Hepatocyte (in vitro differentiated cells): ENCODE measurements around the gene STAT5A. TPM values are rescaled to one million over a fixed set of nuclear protein-coding genes. Genes with fewer than 3 reads are reported as not detected.

Source experiments
- DNase-seq: peaks from one replicate; pipeline ENCODE4 v3.0.0-alpha.2; 2016; ENCODE audit warnings: low spot score
- H2AFZ ChIP-seq: fragments of 200-600 bp; sonication (generic); 2 replicates; pipeline ENCODE4 v1.6.0; 2016; ENCODE audit warnings: antibody characterized with exemption, mild to moderate bottlenecking
- H3K27ac ChIP-seq: fragments of 200-600 bp; sonication (generic); 2 replicates; pipeline ENCODE4 v1.5.1; 2016; ENCODE audit warnings: mild to moderate bottlenecking
- H3K27me3 ChIP-seq: fragments of 200-600 bp; sonication (generic); 2 replicates; pipeline ENCODE4 v1.6.1; 2016
- H3K36me3 ChIP-seq: fragments of 200-600 bp; sonication (generic); replicated peaks from 2 replicates; pipeline ENCODE4 v1.5.1; 2016; ENCODE audit warnings: low read depth; ENCODE audit not compliant: insufficient read depth
- H3K4me1 ChIP-seq: fragments of 200-600 bp; sonication (generic); 2 replicates; pipeline ENCODE4 v1.5.1; 2016; ENCODE audit warnings: mild to moderate bottlenecking, moderate library complexity; ENCODE audit not compliant: insufficient read depth
- H3K4me2 ChIP-seq: fragments of 200-600 bp; sonication (generic); 2 replicates; pipeline ENCODE4 v1.6.0; 2016
- H3K4me3 ChIP-seq: fragments of 200-600 bp; sonication (generic); 2 replicates; pipeline ENCODE4 v1.5.1; 2016; ENCODE audit warnings: mild to moderate bottlenecking
- H3K79me2 ChIP-seq: fragments of 200-600 bp; sonication (generic); 2 replicates; pipeline ENCODE4 v1.6.0; 2017; ENCODE audit warnings: mild to moderate bottlenecking
- H3K9me2 ChIP-seq: fragments of 200-600 bp; sonication (generic); replicated peaks from 2 replicates; pipeline ENCODE4 v1.6.0; 2017; ENCODE audit warnings: mild to moderate bottlenecking; ENCODE audit not compliant: insufficient read depth
- H3K9me3 ChIP-seq: fragments of 200-600 bp; sonication (generic); 2 replicates; pipeline ENCODE4 v1.5.1; 2016; ENCODE audit warnings: low read depth, mild to moderate bottlenecking
- H4K20me1 ChIP-seq: fragments of 200-600 bp; sonication (generic); 2 replicates; pipeline ENCODE4 v1.6.0; 2016; ENCODE audit warnings: mild to moderate bottlenecking; ENCODE audit not compliant: insufficient read depth, poor library complexity, severe bottlenecking
- CTCF ChIP-seq: fragments of 200-600 bp; sonication (generic); IDR thresholded peaks from 2 replicates; pipeline ENCODE4 v1.5.1; 2016; ENCODE audit warnings: antibody characterized with exemption, mild to moderate bottlenecking; ENCODE audit not compliant: poor library complexity
- EZH2 ChIP-seq: fragments of 200-600 bp; sonication (generic); IDR thresholded peaks from 2 replicates; pipeline ENCODE4 v1.6.1; 2016; ENCODE audit warnings: antibody characterized with exemption, mild to moderate bottlenecking, borderline replicate concordance
- EZH2phosphoT487 ChIP-seq: fragments of 200-600 bp; sonication (generic); IDR thresholded peaks from one replicate; pipeline ENCODE4 v1.6.1; 2018; ENCODE audit warnings: antibody characterized with exemption, mild to moderate bottlenecking, low read depth, moderate library complexity; ENCODE audit not compliant: unreplicated experiment, severe bottlenecking
- WGBS: methylation state at CpG from one replicate; pipeline ENCODE4 v1.1.6; 2016; ENCODE audit warnings: low lambda C conversion rate; ENCODE audit errors: missing lambda C conversion rate; 5-methylcytosine and 5-hydroxymethylcytosine counted together
- polyA plus RNA-seq: library from polyadenylated mRNA; unstranded; fragments of >200 nt; fragmentation: Nextera tagmentation; extraction: Ambion mirVana; gene quantifications from 2 replicates; pipeline ENCODE4 v1.2.1, GENCODE V29; 2016
- total RNA-seq: library from RNA; depleted of rRNA; stranded (reverse); fragments of >200 nt; gene quantifications from 2 replicates; pipeline ENCODE4 v1.2.3, GENCODE V29; 2014

STAT5A gene
- total and polyA plus RNA-seq, 2 experiments from 2014 or later: 5.5 to 6.1 TPM

- Histone ChIP-seq H3K79me2 (no peaks in the 10 kb centered on the region), H3K27me3 (peaks cover 6% of the 10 kb centered on the region), H3K27ac (no peak overlapping the region), H3K4me1 (peaks cover 12% of the 10 kb centered on the region), H4K20me1 (no peaks in the 10 kb centered on the region), H3K36me3 (no peaks in the 10 kb centered on the region), H3K4me3 (no peak overlapping the region), H3K9me3 (no peaks in the 10 kb centered on the region), H2AFZ (no peak overlapping the region), H3K9me2 (no peaks in the 10 kb centered on the region), H3K4me2 (no peak overlapping the region)
- WGBS: 93% methylated on average over 9 of the region's 9 CpGs
- no peak for DNase-seq
- no peak for TF ChIP-seq CTCF
- no peak for TF ChIP-seq EZH2
- no peak for TF ChIP-seq EZH2phosphoT487
Observed at GRCh38 chr17:42289611-42290181, 1.4 kb downstream of the STAT5A start.

DNA sequence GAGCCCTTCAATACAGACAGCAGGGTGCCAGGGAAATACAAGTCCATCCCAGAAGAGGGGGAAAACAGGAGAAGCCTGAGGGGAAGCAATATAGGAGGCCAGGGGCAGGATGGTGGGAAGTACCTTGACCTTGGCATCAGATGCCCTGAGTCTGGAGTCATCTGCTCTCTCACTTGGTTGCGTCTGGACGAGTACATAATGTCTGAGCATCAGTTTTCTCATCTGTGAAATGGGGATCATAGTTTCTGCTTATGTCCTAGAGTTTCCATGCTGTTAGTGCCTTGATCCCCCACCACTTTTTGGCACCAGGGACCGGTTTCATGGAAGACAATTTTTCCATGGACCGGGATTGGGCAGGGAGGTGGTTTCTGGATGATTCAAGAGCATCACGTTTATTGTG, 2.3 kb downstream of the STAT5A start:
- Histone ChIP-seq H3K36me3 (no peaks in the 10 kb centered on the region), H3K4me2 (no peak overlapping the region), H3K4me1 (peaks cover 12% of the 10 kb centered on the region), H3K9me2 (no peaks in the 10 kb centered on the region), H3K27ac (no peak overlapping the region), H2AFZ (no peak overlapping the region), H3K9me3 (no peaks in the 10 kb centered on the region), H3K4me3 (no peak overlapping the region), H4K20me1 (no peaks in the 10 kb centered on the region), H3K79me2 (no peaks in the 10 kb centered on the region), H3K27me3 (peaks cover 6% of the 10 kb centered on the region)
- TF ChIP-seq EZH2: no peak
- TF ChIP-seq EZH2phosphoT487: no peak
- TF ChIP-seq CTCF: no peak
- WGBS: 93% methylated on average over 5 of the region's 5 CpGs
- DNase-seq: no peak

DNA sequence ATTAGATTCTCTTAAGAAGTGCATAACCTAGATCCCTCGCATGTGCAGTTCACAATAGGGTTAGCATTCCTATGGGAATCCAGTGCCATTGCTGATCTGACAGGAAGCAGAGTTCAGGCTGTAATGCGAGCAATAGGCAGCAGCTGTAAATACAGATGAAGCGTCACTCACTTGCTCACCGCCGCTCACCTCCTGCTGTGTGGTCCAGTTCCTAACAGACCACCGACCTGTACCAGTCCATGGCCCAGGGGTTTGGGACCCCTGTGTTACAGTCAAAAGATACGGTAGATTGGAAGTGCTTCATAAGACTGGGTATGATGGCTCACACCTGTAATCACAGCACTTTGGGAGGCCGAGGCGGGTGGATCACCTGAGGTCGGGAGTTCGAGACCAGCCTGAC, 2.8 kb downstream of the STAT5A start:
- no peak overlapping the region for H3K4me2 ChIP-seq
- H3K27me3 ChIP-seq: peaks cover 6% of the 10 kb centered on the region
- no peaks in the 10 kb centered on the region for H3K36me3 ChIP-seq
- no peaks in the 10 kb centered on the region for H4K20me1 ChIP-seq
- peaks cover 12% of the 10 kb centered on the region for H3K4me1 ChIP-seq
- H3K27ac ChIP-seq: no peak overlapping the region
- no peaks in the 10 kb centered on the region for H3K9me2 ChIP-seq
- H3K79me2 ChIP-seq: no peaks in the 10 kb centered on the region
- no peak for DNase-seq
- H3K9me3 ChIP-seq: no peaks in the 10 kb centered on the region
- no peak overlapping the region for H2AFZ ChIP-seq
- no peak overlapping the region for H3K4me3 ChIP-seq
- 83% methylated on average over 11 of the region's 11 CpGs for WGBS
- no peak for TF ChIP-seq CTCF
- no peak for TF ChIP-seq EZH2
- no peak for TF ChIP-seq EZH2phosphoT487
